HL-60 (cell line): ENCODE results near the gene MARCHF10.

Experiments
- CTCF ChIP-seq: IDR thresholded peaks from one replicate; pipeline ENCODE4 v1.5.1; 2011; ENCODE audit warnings: low read length, control low read depth, inconsistent platforms; ENCODE audit not compliant: insufficient read depth
- GABPA ChIP-seq: IDR thresholded peaks from 2 replicates; pipeline ENCODE4 v1.6.1; 2012; ENCODE audit warnings: low read depth
- POLR2AphosphoS5 ChIP-seq: IDR thresholded peaks from 2 replicates; pipeline ENCODE4 v1.6.1; 2012; ENCODE audit warnings: low read depth
- REST ChIP-seq: IDR thresholded peaks from 2 replicates; pipeline ENCODE4 v1.6.1; 2012; ENCODE audit warnings: low read depth; ENCODE audit not compliant: insufficient replicate concordance

- TF ChIP-seq REST (no peak), CTCF (no peak), POLR2AphosphoS5 (no peak), GABPA (no peak)
Observed at GRCh38 chr17:62847426-62847825, 39.3 kb upstream of the MARCHF10 start.
